Liver (tissue), 9 donors: Measurements from ENCODE around the gene PPP1R11. TPM values are rescaled to one million over a fixed set of nuclear protein-coding genes. Genes with fewer than 3 reads are reported as not detected.

Source experiments
- DNase-seq: peaks from one replicate; pipeline ENCODE4 v3.0.0-alpha.2; 2017; ENCODE audit warnings: low spot score
- H3K27ac ChIP-seq, 2 donors: one replicate each; pipeline ENCODE4 v1.7.0; 2013; ENCODE audit warnings: inconsistent platforms in 2 of 2, low read length in 2 of 2, control low read depth in 1 of 2, low read depth in 1 of 2, mild to moderate bottlenecking in 1 of 2
- H3K27me3 ChIP-seq, 4 donors: one replicate each; pipeline versions ENCODE4 v1.6.1 to v1.7.0; 2013; ENCODE audit warnings: low read length in 3 of 4, inconsistent platforms in 1 of 4, mild to moderate bottlenecking in 1 of 4, moderate library complexity in 1 of 4; ENCODE audit not compliant: control insufficient read depth in 4 of 4, insufficient read depth in 4 of 4
- H3K36me3 ChIP-seq, 4 donors: one replicate each; pipeline versions ENCODE4 v1.6.1 to v1.7.0; 2013; ENCODE audit warnings: low read length in 3 of 4, mild to moderate bottlenecking in 3 of 4, low read depth in 1 of 4, moderate library complexity in 1 of 4; ENCODE audit not compliant: control insufficient read depth in 4 of 4, insufficient read depth in 3 of 4
- H3K4me1 ChIP-seq, 4 donors: one replicate each; pipeline versions ENCODE4 v1.6.1 to v1.7.0; 2013; ENCODE audit warnings: low read length in 3 of 4, mild to moderate bottlenecking in 3 of 4, moderate library complexity in 1 of 4; ENCODE audit not compliant: control insufficient read depth in 4 of 4, insufficient read depth in 4 of 4
- H3K4me3 ChIP-seq, 3 donors: one replicate each; pipeline versions ENCODE4 v1.6.1 to v1.7.0; 2013; ENCODE audit warnings: low read length in 3 of 3, control low read depth in 1 of 3, low read depth in 1 of 3, mild to moderate bottlenecking in 1 of 3
- H3K9ac ChIP-seq, 2 donors: one replicate each; pipeline ENCODE4 v1.7.0; 2013; ENCODE audit warnings: low read length in 2 of 2, mild to moderate bottlenecking in 2 of 2, moderate library complexity in 2 of 2, control low read depth in 1 of 2, low read depth in 1 of 2
- H3K9me3 ChIP-seq, 4 donors: one replicate each; pipeline versions ENCODE4 v1.6.1 to v1.7.0; 2013; ENCODE audit warnings: low read length in 3 of 4; ENCODE audit not compliant: control insufficient read depth in 4 of 4
- EGR1 ChIP-seq, 2 donors: IDR thresholded peaks; 2 replicates each; pipeline ENCODE4 v1.6.1; 2016 to 2018; ENCODE audit warnings: antibody characterized with exemption in 2 of 2, low read depth in 2 of 2
- FOXA2 ChIP-seq: IDR thresholded peaks from 2 replicates; pipeline ENCODE4 v1.6.1; 2016; ENCODE audit warnings: antibody characterized with exemption
- GABPA ChIP-seq, 2 donors: IDR thresholded peaks in 1 of 2; conservative IDR thresholded peaks in 1 of 2; 2 replicates each; pipeline ENCODE4 v1.6.1; 2016; ENCODE audit warnings: antibody characterized with exemption in 2 of 2, mild to moderate bottlenecking in 1 of 2, moderate library complexity in 1 of 2
- HNF4A ChIP-seq, 2 donors: conservative IDR thresholded peaks; 2 replicates each; pipeline ENCODE4 v1.6.1; 2016; ENCODE audit warnings: antibody characterized with exemption in 2 of 2, mild to moderate bottlenecking in 2 of 2
- JUND ChIP-seq, 2 donors: IDR thresholded peaks; 2 replicates each; pipeline ENCODE4 v1.6.1; 2016; ENCODE audit warnings: antibody characterized with exemption in 2 of 2
- MAX ChIP-seq: IDR thresholded peaks from 2 replicates; pipeline ENCODE4 v1.6.1; 2016; ENCODE audit warnings: antibody characterized with exemption
- RAD21 ChIP-seq, 2 donors: IDR thresholded peaks; 2 replicates each; pipeline ENCODE4 v1.6.1; 2016; ENCODE audit warnings: antibody characterized with exemption in 2 of 2, mild to moderate bottlenecking in 2 of 2
- SP1 ChIP-seq: IDR thresholded peaks from 2 replicates; pipeline ENCODE4 v1.6.1; 2018; ENCODE audit warnings: antibody characterized with exemption, mild to moderate bottlenecking
- TAF1 ChIP-seq: conservative IDR thresholded peaks from 2 replicates; pipeline ENCODE4 v1.6.1; 2016; ENCODE audit warnings: antibody characterized with exemption, mild to moderate bottlenecking
- YY1 ChIP-seq: IDR thresholded peaks from 2 replicates; pipeline ENCODE4 v1.6.1; 2016; ENCODE audit warnings: antibody characterized with exemption, mild to moderate bottlenecking
- WGBS: extraction: QIAGEN DNeasy Blood & Tissue Kit; methylation state at CpG from one replicate; pipeline ENCODE4 v1.1.7; 2013; 5-methylcytosine and 5-hydroxymethylcytosine counted together
- polyA plus RNA-seq, 2 donors: library from polyadenylated mRNA; stranded (reverse) in 1 of 2; unstranded in 1 of 2; fragments of 200-250 nt in 1 of 2; fragments of >200 nt in 1 of 2; fragmentation: Nextera tagmentation in 1 of 2; extraction: Ambion mirVana in 1 of 2; gene quantifications; one replicate each; pipeline versions ENCODE4 v1.2.1 to v1.2.3, GENCODE V29; 2013 to 2015
- total RNA-seq, 2 donors: library from RNA; depleted of rRNA; stranded (reverse); fragments of >200 nt; gene quantifications; one replicate each; pipeline ENCODE4 v1.2.3, GENCODE V29; 2014
- TF ChIP-seq, protein P1 (sequence below): IDR thresholded peaks from 2 replicates; pipeline ENCODE4 v1.6.1; 2016; ENCODE audit warnings: antibody characterized with exemption
- TF ChIP-seq, protein P2 (sequence below): IDR thresholded peaks from 2 replicates; pipeline ENCODE4 v1.6.1; 2016; ENCODE audit warnings: antibody characterized with exemption, mild to moderate bottlenecking
- TF ChIP-seq, protein P3 (sequence below): fragments of 150-350 bp; IDR thresholded peaks from 2 replicates; pipeline ENCODE4 v1.5.1; 2017; ENCODE audit warnings: improper control_type of control experiment, low read depth, low read length; ENCODE audit not compliant: missing input control
- TF ChIP-seq, protein P4 (sequence below): IDR thresholded peaks from 2 replicates; pipeline ENCODE4 v1.6.1; 2016; ENCODE audit warnings: antibody characterized with exemption
- donor health status: healthy.
- donor health status: healthy.
- donor health status: healthy.
- donor health status: healthy.
- donor health status: healthy.

Gene PPP1R11
- total and polyA plus RNA-seq, 4 donors: 7.8 to 30.9 (median 19.5) TPM

- peaks cover 0 to 24% (median 15%) of the 10 kb centered on the region in 4 donors for H3K36me3 ChIP-seq
- H3K9ac ChIP-seq: no peak overlapping the region
- H3K27ac ChIP-seq: no peak overlapping the region
- no peaks in the 10 kb centered on the region for H3K9me3 ChIP-seq
- 91% methylated on average over 3 of the region's 3 CpGs for WGBS
- DNase-seq: no peak
- TF ChIP-seq MAX: no peak
- H3K4me1 ChIP-seq: no peaks in the 10 kb centered on the region
- H3K27me3 ChIP-seq: no peaks in the 10 kb centered on the region
- H3K4me3 ChIP-seq: no peak overlapping the region
Observed at GRCh38 chr6:30053682-30054081, 13.3 kb upstream of the PPP1R11 start.

GRCh38 chr6:30055513-30055912, 11.5 kb upstream of the PPP1R11 start:
- Histone ChIP-seq H3K9ac (no peak overlapping the region), H3K4me3 (no peak overlapping the region), H3K27ac (no peak overlapping the region), H3K4me1 (peaks cover 0 to 13% (median 9%) of the 10 kb centered on the region in 4 donors), H3K9me3 (no peaks in the 10 kb centered on the region), H3K27me3 (no peaks in the 10 kb centered on the region), H3K36me3 (peaks cover 0 to 24% (median 15%) of the 10 kb centered on the region in 4 donors)
- WGBS: 74% methylated on average over 1 of the region's 1 CpG
- TF ChIP-seq FOXA2 (no peak), MAX (no peak), EGR1 (IDR thresholded peaks at IDR 0.05; ENCODE audit: low read depth in 2 of 2) (no peak), RAD21 (IDR thresholded peaks at IDR 0.05) (no peak), GABPA (IDR thresholded peaks at IDR 0.05 in 1 of 2, conservative IDR thresholded peaks at IDR 0.05 in 1 of 2) (no peak), HNF4A (conservative IDR thresholded peaks at IDR 0.05) (no peak), SP1 (no peak), YY1 (no peak), JUND (IDR thresholded peaks at IDR 0.05) (no peak), TAF1 (no peak)
- TF ChIP-seq, protein P1, sequence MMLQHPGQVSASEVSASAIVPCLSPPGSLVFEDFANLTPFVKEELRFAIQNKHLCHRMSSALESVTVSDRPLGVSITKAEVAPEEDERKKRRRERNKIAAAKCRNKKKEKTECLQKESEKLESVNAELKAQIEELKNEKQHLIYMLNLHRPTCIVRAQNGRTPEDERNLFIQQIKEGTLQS: no peak
- TF ChIP-seq, protein P2, sequence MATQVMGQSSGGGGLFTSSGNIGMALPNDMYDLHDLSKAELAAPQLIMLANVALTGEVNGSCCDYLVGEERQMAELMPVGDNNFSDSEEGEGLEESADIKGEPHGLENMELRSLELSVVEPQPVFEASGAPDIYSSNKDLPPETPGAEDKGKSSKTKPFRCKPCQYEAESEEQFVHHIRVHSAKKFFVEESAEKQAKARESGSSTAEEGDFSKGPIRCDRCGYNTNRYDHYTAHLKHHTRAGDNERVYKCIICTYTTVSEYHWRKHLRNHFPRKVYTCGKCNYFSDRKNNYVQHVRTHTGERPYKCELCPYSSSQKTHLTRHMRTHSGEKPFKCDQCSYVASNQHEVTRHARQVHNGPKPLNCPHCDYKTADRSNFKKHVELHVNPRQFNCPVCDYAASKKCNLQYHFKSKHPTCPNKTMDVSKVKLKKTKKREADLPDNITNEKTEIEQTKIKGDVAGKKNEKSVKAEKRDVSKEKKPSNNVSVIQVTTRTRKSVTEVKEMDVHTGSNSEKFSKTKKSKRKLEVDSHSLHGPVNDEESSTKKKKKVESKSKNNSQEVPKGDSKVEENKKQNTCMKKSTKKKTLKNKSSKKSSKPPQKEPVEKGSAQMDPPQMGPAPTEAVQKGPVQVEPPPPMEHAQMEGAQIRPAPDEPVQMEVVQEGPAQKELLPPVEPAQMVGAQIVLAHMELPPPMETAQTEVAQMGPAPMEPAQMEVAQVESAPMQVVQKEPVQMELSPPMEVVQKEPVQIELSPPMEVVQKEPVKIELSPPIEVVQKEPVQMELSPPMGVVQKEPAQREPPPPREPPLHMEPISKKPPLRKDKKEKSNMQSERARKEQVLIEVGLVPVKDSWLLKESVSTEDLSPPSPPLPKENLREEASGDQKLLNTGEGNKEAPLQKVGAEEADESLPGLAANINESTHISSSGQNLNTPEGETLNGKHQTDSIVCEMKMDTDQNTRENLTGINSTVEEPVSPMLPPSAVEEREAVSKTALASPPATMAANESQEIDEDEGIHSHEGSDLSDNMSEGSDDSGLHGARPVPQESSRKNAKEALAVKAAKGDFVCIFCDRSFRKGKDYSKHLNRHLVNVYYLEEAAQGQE: no peak
- TF ChIP-seq, protein P3, sequence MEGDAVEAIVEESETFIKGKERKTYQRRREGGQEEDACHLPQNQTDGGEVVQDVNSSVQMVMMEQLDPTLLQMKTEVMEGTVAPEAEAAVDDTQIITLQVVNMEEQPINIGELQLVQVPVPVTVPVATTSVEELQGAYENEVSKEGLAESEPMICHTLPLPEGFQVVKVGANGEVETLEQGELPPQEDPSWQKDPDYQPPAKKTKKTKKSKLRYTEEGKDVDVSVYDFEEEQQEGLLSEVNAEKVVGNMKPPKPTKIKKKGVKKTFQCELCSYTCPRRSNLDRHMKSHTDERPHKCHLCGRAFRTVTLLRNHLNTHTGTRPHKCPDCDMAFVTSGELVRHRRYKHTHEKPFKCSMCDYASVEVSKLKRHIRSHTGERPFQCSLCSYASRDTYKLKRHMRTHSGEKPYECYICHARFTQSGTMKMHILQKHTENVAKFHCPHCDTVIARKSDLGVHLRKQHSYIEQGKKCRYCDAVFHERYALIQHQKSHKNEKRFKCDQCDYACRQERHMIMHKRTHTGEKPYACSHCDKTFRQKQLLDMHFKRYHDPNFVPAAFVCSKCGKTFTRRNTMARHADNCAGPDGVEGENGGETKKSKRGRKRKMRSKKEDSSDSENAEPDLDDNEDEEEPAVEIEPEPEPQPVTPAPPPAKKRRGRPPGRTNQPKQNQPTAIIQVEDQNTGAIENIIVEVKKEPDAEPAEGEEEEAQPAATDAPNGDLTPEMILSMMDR: no peak
- TF ChIP-seq, protein P4, sequence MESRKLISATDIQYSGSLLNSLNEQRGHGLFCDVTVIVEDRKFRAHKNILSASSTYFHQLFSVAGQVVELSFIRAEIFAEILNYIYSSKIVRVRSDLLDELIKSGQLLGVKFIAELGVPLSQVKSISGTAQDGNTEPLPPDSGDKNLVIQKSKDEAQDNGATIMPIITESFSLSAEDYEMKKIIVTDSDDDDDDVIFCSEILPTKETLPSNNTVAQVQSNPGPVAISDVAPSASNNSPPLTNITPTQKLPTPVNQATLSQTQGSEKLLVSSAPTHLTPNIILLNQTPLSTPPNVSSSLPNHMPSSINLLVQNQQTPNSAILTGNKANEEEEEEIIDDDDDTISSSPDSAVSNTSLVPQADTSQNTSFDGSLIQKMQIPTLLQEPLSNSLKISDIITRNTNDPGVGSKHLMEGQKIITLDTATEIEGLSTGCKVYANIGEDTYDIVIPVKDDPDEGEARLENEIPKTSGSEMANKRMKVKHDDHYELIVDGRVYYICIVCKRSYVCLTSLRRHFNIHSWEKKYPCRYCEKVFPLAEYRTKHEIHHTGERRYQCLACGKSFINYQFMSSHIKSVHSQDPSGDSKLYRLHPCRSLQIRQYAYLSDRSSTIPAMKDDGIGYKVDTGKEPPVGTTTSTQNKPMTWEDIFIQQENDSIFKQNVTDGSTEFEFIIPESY: no peak
- DNase-seq: no peak
